NB4 (cell line): ENCODE results near the gene MGLL.

Experiments
- DNase-seq: peaks from one replicate; pipeline ENCODE4 v3.0.0; 2010; ENCODE audit warnings: low read depth
- H3K4me3 ChIP-seq: one replicate; pipeline ENCODE4 v1.5.1; 2011; ENCODE audit warnings: mild to moderate bottlenecking, low read depth, low read length, moderate library complexity
- CTCF ChIP-seq: IDR thresholded peaks from one replicate; pipeline ENCODE4 v1.5.1; 2012; ENCODE audit warnings: low read depth, low read length
- MAX ChIP-seq: IDR thresholded peaks from 2 replicates; pipeline ENCODE4 v1.6.1; 2011; ENCODE audit warnings: low read depth, low read length
- MYC ChIP-seq: IDR thresholded peaks from 2 replicates; pipeline ENCODE4 v1.6.1; 2011; ENCODE audit warnings: low read depth, low read length
- POLR2A ChIP-seq: IDR thresholded peaks from 2 replicates; pipeline ENCODE4 v1.6.1; 2011; ENCODE audit warnings: mild to moderate bottlenecking; ENCODE audit not compliant: insufficient read length; ENCODE audit errors: extremely low read depth

MGLL gene

GRCh38 chr3:127834771-127835170 lies 12.5 kb upstream of the MGLL start:
- DNase-seq: no peak
- no peak overlapping the region for H3K4me3 ChIP-seq
- TF ChIP-seq MAX (no peak), CTCF (no peak), POLR2A (no peak), MYC (no peak)

- no peak for DNase-seq
- no peak for TF ChIP-seq CTCF
- no peak for TF ChIP-seq MAX
- TF ChIP-seq POLR2A: no peak
- TF ChIP-seq MYC: no peak
Measured at GRCh38 chr3:127833281-127834032, 11.1 kb upstream of the MGLL start.

GRCh38 chr3:127831723-127832172 lies 9.4 kb upstream of the MGLL start:
- TF ChIP-seq CTCF (peak; percentile 73), MAX (0 out of 2 replicates have a peak, but pooled peaks have one; percentile 35), POLR2A (no peak)
- no peak overlapping the region for H3K4me3 ChIP-seq
- DNase-seq: peak; percentile 67

More at GRCh38 chr3:127833281-127834032, 11.1 kb upstream of the MGLL start:
- no peak overlapping the region for H3K4me3 ChIP-seq

GRCh38 chr3:127829537-127829936 lies 7.2 kb upstream of the MGLL start:
- H3K4me3 ChIP-seq: no peak overlapping the region
- DNase-seq: no peak
- no peak for TF ChIP-seq CTCF
- no peak for TF ChIP-seq POLR2A
- TF ChIP-seq MAX: no peak

- TF ChIP-seq CTCF: no peak
- no peak overlapping the region for H3K4me3 ChIP-seq
Measured at GRCh38 chr3:127827808-127828207, 5.5 kb upstream of the MGLL start.

GRCh38 chr3:127825756-127826155 lies 3.4 kb upstream of the MGLL start:
- no peak overlapping the region for H3K4me3 ChIP-seq
- DNase-seq: no peak
- no peak for TF ChIP-seq MAX
- TF ChIP-seq CTCF: no peak
- TF ChIP-seq POLR2A: no peak
- no peak for TF ChIP-seq MYC

More at GRCh38 chr3:127827808-127828207, 5.5 kb upstream of the MGLL start:
- no peak for DNase-seq
